GM18520 (cell line): ENCODE data around the gene TGOLN2.
"Not testable (repeated sequence)": the region's sequence is repeated elsewhere in the genome, so short reads cannot be mapped to it uniquely, and the experiment has no call there.

Source experiments
- ATAC-seq: cut with Tn5 transposase; IDR thresholded peaks from one replicate; pipeline ENCODE4 v1.9.1; 2021; ENCODE audit not compliant: unreplicated experiment

The TGOLN2 gene

DNA sequence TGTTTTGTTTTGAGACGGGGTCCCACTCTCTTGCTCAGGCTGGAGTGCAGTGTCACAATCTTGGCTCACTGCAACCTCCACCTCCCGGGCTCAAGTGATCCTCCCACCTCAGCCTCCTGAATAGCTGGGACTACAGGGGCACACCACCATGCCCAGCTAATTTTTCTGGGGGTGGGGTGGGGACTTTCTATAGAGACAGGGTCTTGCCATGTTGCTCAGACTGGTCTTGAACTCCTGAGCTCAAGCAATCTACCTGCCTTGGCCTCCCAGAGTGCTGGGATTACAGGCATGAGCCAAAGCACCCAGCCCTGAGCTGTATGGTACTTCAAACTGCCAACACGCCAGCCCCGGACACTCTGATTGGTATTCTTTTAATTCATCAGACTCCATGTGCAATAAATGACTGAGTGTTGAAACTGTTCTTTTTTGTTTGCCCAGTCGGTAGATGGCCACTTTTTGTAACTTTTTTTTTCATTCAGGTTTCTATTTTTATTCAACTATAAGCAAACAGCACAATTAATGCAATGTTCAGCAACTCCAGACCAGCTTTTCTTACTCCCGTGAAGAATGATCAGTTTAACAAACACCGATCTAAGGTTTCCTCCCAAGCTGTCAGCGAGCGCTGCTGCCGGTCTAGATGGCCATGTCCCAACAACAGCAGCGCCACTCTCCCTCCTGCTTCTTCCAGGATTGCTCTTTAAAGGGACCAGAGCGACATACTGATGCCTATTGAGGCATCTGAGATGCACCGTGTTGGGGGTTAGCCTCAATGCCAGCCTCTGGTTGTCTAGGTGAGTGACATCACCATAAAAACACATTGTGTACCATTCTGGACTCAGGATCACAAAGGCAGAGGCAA lies 12.5 kb upstream of the TGOLN2 start:
- no peak for ATAC-seq

DNA sequence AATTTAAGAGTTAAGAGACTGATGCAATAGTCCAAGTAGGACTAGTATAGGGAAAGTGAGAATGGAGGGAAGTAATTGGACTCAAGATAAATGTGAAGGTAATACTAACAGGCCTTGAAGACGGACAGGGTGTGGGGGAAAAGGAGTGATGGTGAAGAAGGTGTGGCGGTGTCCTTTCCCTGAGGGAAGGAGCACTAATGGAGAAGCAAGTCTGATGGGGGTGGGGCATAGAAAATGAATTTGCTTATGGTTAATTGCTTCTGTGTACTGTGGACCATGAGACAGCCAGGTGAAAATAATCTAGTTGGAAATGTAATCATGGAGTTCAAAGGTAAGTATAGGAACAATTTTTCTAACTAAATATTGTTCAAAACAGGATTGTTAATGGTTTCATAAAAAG lies 7.1 kb upstream of the TGOLN2 start:
- no peak for ATAC-seq

- not testable (repeated sequence) for ATAC-seq
These were observed 6.1 kb upstream of the TGOLN2 start for GRCh38 chr2:85333877-85334276.

DNA sequence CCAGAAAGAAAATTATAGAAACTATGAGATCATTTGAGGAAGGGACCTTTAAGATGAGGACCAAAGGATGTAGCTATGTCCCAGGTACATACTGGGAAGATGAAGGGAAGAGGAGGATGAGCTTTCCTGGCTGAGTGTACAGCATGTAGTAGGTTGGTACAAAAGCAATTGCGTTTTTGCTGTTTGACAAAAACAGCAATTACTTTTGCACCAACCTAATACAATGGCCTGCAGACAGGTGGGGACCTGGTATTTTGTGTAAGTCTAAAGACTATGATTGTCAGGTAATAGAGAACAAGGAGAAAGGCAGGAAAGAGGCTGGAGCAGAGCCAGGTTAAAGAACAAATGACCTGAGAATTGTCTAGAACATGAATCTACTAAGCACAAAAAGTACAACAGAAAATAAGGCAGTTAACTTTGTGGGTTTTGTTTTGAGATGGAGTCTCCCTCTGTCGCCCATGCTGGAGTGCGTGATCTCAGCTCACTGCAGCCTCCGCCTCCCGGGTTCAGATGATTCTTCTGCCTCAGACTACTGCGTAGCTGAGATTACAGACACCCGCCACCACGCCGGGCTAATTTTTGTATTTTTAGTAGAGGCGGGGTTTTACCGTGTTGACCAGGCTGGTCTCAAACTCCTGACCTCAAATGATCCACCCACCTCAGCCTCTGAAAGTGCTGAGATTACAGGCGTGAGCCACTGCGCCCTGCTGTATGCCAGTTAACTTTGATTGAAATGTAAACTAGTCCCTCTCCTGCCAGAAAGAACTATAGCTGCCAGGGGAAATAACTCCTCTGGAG lies 3.2 kb upstream of the TGOLN2 start:
- ATAC-seq: no peak

GRCh38 chr2:85329701-85330100 lies 1.9 kb upstream of the TGOLN2 start:
- not testable (repeated sequence) for ATAC-seq

DNA sequence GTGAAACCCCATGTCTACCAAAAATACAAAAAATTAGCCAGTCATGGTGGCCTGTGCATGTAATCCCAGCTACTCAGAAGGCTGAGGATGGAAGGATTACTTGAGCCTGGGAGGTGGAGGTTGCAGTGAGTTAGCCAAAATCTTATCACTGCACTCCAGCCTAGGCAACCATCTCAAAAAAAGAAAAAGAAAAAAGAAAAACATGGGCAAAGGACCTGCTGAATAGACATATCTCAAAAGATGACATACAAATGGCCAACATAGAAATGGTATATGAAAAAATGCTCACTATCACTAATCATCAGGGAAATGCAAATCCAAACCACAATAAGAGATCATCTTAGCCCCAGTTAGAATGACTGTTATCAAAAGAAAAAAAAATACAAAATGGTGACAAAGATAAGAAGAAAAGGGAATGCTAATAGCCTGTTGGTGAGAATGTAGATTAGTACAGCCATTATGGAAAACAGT lies 1.4 kb upstream of the TGOLN2 start:
- ATAC-seq: no peak

DNA sequence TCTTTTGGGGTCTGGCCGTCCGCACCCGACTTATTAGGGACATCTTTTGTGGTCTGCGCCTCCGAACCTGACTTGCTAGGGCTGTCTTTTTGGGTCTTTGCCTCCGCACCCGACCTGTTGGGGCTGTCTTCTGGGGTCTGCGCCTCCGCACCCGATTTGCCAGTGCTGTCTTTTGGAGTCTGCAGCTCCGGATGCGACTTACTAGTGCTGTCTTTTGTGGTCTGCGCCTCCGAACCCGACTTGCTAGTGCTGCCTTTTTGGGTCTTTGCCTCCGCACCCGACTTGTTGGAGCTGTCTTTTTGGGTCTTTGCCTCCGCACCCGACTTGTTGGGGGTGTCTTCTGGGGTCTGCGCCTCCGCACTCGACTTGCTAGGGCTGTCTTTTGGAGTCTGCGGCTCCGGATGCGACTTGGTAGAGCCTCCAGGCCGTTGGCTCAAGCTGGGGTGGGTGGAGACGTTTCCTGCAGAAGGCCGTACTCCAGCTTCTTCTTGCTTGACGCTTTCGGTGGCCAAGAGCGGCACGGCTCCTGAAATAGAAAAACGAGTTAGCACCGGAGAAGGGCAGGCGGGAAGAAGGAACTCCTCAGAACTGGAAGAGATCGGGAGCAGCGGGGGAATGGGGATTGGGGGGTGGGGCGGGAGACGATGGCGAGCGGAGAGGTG lies 498 bp downstream of the TGOLN2 start:
- no peak for ATAC-seq

DNA sequence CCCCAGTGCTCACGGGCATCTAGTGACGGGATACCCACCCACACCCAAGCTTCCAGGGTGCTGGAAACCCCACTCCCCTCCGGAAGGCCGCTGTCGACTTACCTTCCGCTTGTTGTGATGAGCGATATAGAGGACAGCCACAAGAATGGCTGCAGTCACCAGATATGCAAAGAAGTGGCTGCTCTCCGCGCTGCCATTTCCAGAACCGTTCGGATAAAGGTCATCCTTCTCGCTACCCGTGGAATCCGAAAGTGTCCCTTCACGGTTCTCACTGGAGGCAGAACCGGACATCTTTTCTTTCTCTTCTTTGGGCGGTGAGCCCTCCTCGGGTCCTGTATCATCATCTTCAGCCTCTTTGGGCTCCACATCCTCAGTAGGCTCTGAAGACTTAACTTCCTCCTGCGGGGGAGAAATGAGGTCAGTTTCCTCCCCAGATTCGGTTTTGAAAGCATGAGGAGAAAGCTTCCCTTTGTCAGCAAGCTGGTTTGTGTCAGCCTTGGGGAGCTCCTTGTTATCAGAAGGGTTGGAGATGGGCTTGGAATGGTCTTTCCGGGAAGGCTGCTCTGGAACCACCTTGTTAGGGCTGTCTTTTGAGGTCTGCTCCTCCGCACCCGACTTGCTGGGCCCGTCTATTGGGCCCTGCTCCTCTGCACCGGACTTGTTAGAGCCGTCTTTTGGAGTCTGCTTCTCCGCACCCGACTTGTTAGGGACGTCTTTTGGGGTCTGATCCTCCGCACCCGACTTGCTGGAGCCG lies 1.2 kb downstream of the TGOLN2 start:
- ATAC-seq: peak; percentile 27

GRCh38 chr2:85325466-85325811 lies 2.4 kb downstream of the TGOLN2 start:
- ATAC-seq: no peak

- ATAC-seq: no peak
These were observed 2.9 kb downstream of the TGOLN2 start for GRCh38 chr2:85324639-85325465.

- not testable (repeated sequence) for ATAC-seq
These were observed 3.8 kb downstream of the TGOLN2 start for GRCh38 chr2:85323988-85324367.

DNA sequence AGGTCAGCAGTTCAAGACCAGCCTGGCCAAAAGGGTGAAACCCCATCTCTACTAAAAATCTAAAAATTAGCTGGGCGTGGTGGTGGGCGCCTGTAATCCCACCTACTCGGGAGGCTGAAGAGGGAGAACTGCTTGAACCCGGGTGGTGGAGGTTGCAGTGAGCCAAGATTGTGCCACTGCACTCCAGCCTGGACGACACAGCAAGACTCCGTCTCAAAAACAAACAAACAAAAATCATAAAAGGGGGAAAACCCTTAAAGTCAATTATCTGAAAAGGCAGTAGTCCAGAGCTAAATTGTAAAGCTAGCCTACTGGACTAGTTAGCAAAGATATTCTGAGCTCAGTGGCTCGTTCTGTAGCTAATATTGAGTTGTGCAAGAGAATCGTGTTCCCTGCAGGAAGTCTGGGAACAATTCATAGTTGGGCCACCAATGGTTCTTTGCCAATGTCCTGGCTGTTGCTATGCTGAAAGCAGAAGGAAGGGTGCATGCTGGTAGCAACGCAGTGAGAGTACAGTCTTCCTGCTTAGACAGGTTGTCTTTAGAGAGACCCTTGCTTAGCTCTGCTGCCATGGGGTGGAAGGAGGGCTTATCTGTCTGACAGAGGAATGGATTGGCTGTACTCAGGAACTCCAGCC lies 4.3 kb downstream of the TGOLN2 start:
- no peak for ATAC-seq

- ATAC-seq: no peak
These were observed 8.0 kb downstream of the TGOLN2 start for GRCh38 chr2:85319796-85320195.

DNA sequence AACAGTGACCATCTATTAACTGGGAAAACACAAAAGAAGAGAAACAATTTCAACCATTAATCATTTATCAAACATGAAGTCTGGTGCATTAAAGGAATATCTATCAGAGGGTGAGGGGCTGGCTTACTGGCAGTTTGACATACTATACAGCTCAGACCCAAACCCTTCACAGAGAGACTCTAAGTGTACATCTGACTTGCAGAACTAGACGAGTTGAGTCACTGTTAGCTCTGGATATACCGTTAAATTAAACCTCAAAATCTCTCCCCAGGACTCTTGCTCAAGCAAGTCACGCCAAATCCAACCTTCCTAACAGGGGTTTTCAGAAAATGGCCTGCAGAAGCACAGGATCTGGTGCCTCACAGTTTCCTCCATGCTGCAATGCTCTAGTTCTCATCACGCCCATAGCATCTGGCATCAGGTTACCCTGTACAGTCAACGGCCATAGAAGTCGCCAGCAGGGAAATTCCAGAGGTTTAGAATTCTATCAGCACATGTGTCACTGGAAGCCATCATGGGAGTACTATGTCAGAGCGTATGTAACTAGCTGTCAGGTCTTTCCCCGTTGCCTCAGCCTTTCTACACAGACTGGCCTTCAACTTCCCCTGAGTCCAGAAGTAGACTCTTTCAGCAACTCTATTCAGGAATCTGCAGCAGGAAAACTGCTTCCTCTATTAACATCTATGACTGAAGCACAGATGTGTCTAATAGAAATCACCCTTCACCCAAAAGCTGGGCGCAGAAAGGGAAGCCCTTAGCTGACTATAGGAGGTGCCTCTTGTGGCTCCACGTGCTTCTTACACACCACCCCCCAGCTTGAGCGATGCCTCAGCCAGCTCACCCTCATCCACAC lies 9.3 kb downstream of the TGOLN2 start:
- no peak for ATAC-seq

DNA sequence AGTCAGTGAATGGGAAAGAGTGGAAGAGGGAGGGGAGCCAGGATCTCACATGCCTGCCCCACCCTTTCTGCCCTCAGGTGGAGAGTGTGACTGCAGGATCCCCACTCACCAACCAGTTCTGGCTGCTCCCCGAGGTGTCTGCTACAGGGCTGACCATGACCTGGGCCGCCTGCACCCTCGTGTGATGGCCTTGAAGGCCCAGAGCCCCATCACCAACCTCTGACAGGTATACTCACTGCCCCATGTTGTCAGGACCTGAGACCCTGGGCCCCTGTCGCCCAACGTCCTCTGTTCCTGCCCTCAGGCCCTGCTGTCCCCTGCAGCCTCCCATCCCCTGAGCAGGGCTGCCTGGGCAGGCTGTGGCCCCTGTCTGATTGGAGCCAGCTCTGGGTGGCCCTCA lies 11.9 kb downstream of the TGOLN2 start:
- not testable (repeated sequence) for ATAC-seq

DNA sequence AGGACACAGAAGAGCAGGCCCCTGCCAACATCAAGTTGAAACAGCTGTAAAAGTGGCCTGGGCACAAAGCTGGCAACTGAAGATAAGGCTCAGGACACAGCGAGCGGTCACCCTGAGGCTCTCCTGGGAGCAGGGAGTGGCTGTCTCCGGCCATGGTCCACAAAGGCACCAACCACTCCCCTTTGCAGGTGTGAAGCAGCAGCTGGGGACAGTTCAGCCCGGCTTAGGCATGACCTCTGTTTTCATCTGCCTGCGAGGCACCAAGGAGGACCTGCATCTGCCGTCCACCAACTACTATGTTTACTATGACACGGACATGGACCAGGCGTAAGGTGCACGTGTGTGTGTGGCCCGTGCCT lies 12.9 kb downstream of the TGOLN2 start:
- ATAC-seq: no peak

DNA sequence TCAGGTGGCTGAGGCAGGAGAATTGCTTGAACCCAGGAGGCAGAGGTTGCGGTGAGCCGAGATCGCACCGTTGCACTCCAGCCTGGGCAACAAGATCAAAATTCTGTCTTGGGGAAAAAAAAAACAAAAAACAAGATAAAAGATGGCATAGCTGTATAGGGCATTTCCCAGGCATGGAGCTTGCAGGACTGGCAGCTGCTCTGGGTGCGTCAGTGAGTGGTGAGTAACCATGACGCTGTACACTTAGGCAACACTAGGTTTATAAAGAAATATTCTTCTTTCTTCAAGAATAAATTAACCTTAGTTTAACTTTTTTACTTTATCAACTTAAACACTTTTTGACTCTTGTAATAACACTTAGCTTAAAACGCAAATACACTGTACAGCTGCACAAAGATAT lies 15.4 kb downstream of the TGOLN2 start:
- ATAC-seq: no peak

- peak; percentile 36 for ATAC-seq
These were observed 17.5 kb downstream of the TGOLN2 start for GRCh38 chr2:85310330-85310729.
